Mucosa of stomach (tissue), 1 donor: Measurements from ENCODE around the gene NUMB.

Experiments
- H3K27me3 ChIP-seq: one replicate; pipeline ENCODE4 v1.7.0; 2013; ENCODE audit warnings: mild to moderate bottlenecking, low read length; ENCODE audit not compliant: control insufficient read depth, insufficient read depth
- H3K36me3 ChIP-seq: one replicate; pipeline ENCODE4 v1.7.0; 2013; ENCODE audit warnings: low read length; ENCODE audit not compliant: control insufficient read depth, insufficient read depth
- H3K4me1 ChIP-seq: one replicate; pipeline ENCODE4 v1.7.0; 2013; ENCODE audit warnings: mild to moderate bottlenecking, low read length; ENCODE audit not compliant: control insufficient read depth, insufficient read depth
- H3K4me3 ChIP-seq: one replicate; pipeline ENCODE4 v1.7.0; 2013; ENCODE audit warnings: low read length
- H3K9ac ChIP-seq: one replicate; pipeline ENCODE4 v1.7.0; 2013; ENCODE audit warnings: mild to moderate bottlenecking, low read length, moderate library complexity
- H3K9me3 ChIP-seq: one replicate; pipeline ENCODE4 v1.7.0; 2013; ENCODE audit warnings: mild to moderate bottlenecking, low read length, moderate library complexity; ENCODE audit not compliant: control insufficient read depth
- donor health status: Pancreatic carcinoma.

NUMB gene

DNA sequence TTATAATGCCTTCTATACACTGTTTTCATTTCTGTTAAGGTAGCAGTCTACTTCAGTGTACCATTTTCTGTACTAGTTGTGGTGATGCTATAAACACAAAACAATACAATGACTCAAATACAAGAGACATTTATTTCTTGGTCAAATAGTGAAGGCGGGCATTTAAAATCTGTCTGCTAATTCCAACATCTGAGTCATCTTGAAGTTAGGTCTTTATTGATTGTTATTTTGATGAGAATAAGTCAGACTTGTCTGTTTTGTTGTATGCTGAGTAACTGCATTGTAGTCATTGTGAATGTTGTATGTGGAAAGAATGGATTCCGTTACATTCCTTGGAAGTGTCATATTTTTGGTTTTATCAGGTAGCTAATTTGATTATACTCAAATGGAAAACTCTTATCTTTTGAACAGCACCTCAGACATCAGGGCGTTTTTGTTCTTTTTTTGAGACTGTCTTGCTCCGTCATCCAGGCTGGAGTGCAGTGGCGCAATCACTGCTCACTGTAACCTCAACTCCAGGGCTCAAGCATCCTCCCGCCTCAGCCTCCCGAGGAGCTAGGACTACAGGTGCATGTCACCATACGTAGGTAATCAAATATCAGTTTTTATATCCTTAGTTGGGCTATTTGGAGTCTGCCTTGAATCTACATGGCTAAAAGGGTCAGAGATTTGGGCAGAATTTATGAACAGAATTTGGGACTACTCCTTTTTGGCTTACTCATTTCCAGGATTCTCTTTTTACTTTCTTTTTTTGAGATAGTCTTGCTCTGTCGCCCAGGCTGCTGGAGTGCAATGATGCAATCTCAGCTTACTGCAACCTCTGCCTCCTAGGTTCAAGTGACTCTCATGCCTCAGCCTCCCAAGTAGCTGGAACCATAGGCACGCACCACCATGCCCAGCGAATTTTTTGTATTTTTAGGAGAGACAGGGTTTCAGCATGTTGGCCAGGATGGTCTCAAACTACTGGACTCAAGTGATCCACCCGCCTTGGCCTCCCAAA, 164.3 kb downstream of the NUMB start:
- Histone ChIP-seq H3K9ac (no peak overlapping the region), H3K4me1 (peaks cover 10% of the 10 kb centered on the region), H3K4me3 (no peak overlapping the region), H3K36me3 (no peaks in the 10 kb centered on the region), H3K27me3 (no peaks in the 10 kb centered on the region), H3K9me3 (no peaks in the 10 kb centered on the region)

- no peak overlapping the region for H3K4me3 ChIP-seq
- H3K36me3 ChIP-seq = no peaks in the 10 kb centered on the region
- H3K9me3 ChIP-seq = no peaks in the 10 kb centered on the region
- no peaks in the 10 kb centered on the region for H3K4me1 ChIP-seq
- H3K9ac ChIP-seq = no peak overlapping the region
- H3K27me3 ChIP-seq = no peaks in the 10 kb centered on the region
These were observed 168.1 kb downstream of the NUMB start for GRCh38 chr14:73290279-73290678.

- no peaks in the 10 kb centered on the region for H3K27me3 ChIP-seq
- H3K4me1 ChIP-seq = no peaks in the 10 kb centered on the region
These were observed 168.6 kb downstream of the NUMB start for GRCh38 chr14:73289729-73290128.

DNA sequence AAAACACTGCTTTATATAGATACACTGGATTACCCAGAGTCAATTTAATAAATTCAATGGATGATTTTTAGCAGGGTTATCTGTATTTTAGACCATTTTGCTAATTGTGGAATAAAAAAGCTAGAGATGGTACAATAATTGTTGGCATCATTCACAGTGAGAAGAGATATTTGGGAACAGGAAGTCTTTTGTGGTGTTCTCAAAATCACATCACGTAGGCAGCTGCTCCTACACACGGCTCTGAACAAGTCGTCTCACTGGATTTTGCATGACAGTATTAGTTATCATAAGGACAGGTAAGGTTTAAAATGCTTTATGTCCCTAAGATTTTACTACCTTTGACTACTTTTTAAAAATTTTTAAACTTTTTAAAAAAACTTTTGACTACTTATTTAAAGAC, 169.0 kb downstream of the NUMB start:
- H3K9me3 ChIP-seq = no peaks in the 10 kb centered on the region
- H3K4me3 ChIP-seq = no peak overlapping the region
- H3K9ac ChIP-seq = no peak overlapping the region
- no peaks in the 10 kb centered on the region for H3K27me3 ChIP-seq
- no peaks in the 10 kb centered on the region for H3K36me3 ChIP-seq
- no peaks in the 10 kb centered on the region for H3K4me1 ChIP-seq

More at GRCh38 chr14:73289729-73290128, 168.6 kb downstream of the NUMB start:
- H3K36me3 ChIP-seq = no peaks in the 10 kb centered on the region
- no peak overlapping the region for H3K4me3 ChIP-seq
- no peaks in the 10 kb centered on the region for H3K9me3 ChIP-seq
- H3K9ac ChIP-seq = no peak overlapping the region

DNA sequence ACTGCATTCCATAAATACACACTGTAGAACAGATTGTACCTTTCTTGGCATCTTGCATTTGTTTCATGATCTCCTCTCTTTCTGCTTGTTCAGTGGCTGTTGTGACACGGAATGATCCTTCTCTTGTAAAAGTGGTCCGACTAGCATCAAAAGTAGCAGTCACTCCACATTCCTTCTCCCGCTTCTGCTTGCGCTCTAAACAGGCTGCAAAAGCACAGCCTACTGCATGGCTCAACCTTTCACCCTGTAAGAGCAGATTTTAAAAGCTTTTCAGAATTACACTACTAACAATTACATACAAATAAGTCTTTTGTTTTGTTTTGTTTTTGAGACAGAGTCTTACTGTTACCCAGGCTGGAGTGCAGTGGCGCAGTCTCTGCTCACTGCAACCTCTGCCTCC, 171.3 kb downstream of the NUMB start:
- Histone ChIP-seq H3K4me3 (no peak overlapping the region), H3K27me3 (no peaks in the 10 kb centered on the region), H3K4me1 (no peaks in the 10 kb centered on the region), H3K9me3 (no peaks in the 10 kb centered on the region), H3K9ac (no peak overlapping the region), H3K36me3 (peaks cover 11% of the 10 kb centered on the region)

GRCh38 chr14:73286598-73286997, 171.7 kb downstream of the NUMB start:
- no peaks in the 10 kb centered on the region for H3K9me3 ChIP-seq
- H3K4me3 ChIP-seq = no peak overlapping the region
- H3K9ac ChIP-seq = no peak overlapping the region
- H3K4me1 ChIP-seq = no peaks in the 10 kb centered on the region
- H3K27me3 ChIP-seq = no peaks in the 10 kb centered on the region
- peaks cover 12% of the 10 kb centered on the region for H3K36me3 ChIP-seq

DNA sequence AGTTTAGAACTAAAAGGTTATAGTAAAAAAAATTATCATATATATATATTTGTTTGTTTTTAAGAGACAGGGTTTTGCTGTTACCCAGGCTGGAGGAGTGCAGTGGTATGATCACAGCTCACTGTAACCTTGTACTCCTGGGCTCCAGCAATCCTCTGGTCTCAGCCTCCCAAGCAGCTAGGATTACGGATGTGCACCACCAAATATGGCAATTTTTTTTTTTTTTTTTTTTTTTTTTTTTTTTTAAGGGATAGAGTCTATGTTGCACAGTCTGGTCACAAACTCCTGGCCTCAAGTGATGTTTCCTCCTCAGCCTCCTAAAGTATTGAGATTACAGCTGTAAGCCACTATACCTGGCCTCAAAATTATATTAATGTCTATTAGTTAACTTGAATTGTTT, 172.4 kb downstream of the NUMB start:
- Histone ChIP-seq H3K9me3 (no peaks in the 10 kb centered on the region), H3K4me1 (no peaks in the 10 kb centered on the region), H3K4me3 (no peak overlapping the region), H3K36me3 (peaks cover 12% of the 10 kb centered on the region), H3K9ac (no peak overlapping the region), H3K27me3 (no peaks in the 10 kb centered on the region)

DNA sequence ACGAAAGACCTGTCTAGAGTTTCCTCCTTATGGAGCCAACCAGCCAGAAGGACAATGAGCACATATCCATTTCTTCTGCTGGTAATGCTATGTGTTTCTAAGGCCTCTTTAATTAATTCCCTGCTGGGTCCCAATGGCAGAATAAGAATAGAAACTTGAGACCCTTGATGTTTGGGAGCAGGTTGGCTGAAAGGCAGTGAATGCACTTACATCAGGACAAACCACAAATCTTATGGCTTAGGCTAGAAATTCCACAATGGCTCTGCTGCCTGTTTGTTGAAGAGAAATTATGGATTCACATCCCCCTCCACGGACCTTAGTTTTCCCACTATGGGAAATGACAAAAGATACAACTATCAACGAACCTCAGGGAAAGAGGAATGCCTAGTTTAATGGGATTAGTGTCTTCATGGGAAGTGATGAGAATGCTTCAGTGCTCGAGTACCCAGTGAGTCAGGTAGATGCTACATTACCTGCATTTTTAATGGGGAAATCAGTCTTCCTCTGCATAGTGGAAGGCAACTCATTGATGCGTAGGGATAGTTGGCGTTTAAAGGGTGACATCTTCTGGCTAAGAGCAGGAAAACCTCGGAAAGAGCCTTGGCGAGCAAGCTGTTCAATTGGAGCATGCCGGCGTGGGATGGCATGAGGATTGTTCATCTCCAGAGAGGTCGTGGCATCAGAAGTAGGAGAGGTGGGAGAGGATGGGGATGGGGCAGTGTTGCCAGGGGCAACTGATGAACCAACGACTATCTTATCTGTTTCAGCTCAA, 174.6 kb downstream of the NUMB start:
- no peak overlapping the region for H3K4me3 ChIP-seq
- H3K9me3 ChIP-seq = no peaks in the 10 kb centered on the region
- no peak overlapping the region for H3K9ac ChIP-seq
- H3K36me3 ChIP-seq = peaks cover 12% of the 10 kb centered on the region
- no peaks in the 10 kb centered on the region for H3K4me1 ChIP-seq
- H3K27me3 ChIP-seq = no peaks in the 10 kb centered on the region

DNA sequence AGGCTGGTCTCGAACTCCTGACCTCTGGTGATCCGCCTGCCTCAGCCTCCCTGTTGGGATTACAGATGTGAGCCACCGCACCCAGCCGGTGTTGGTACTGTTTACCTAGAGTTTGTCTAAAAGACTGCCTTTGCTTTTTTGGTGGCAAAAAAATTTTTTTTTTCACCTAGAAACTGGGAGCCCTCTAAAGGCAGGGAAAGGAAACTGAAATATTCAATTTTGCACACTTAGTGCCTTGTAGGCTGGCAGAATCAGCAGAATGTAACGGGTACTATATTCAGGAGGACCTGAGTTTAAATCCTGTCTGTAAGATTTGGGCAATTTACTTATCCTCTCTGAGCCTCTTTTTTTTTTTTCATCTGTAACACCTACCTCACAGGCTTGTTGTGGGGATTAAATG, 177.4 kb downstream of the NUMB start:
- Histone ChIP-seq H3K27me3 (no peaks in the 10 kb centered on the region), H3K9ac (no peak overlapping the region), H3K36me3 (peaks cover 12% of the 10 kb centered on the region), H3K4me3 (no peak overlapping the region), H3K9me3 (no peaks in the 10 kb centered on the region), H3K4me1 (no peaks in the 10 kb centered on the region)

GRCh38 chr14:73277376-73277775, 181.0 kb downstream of the NUMB start:
- Histone ChIP-seq H3K9ac (no peak overlapping the region), H3K4me3 (no peak overlapping the region), H3K27me3 (no peaks in the 10 kb centered on the region), H3K36me3 (peaks cover 9% of the 10 kb centered on the region), H3K9me3 (no peaks in the 10 kb centered on the region), H3K4me1 (no peaks in the 10 kb centered on the region)

DNA sequence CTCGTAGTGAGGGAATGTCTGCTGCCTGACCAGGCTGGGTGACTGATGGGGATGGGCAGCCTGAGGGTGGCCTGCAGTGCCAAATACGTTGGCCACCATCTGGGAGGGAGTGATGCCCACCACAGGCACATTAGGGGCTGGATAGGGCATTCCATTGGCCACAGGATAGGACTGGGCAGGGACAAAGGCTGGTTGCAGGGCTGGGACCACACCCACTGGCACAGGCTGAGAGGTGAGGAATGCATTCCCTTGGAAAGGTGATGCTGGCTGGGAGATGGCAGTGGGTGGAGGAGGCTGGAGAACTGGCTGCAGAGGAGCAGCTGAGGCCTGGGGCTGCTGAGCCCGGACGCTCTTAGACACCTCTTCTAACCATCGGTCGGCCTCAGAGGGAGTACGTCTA, 181.5 kb downstream of the NUMB start:
- Histone ChIP-seq H3K4me3 (no peak overlapping the region), H3K9ac (no peak overlapping the region), H3K4me1 (no peaks in the 10 kb centered on the region), H3K27me3 (no peaks in the 10 kb centered on the region), H3K9me3 (no peaks in the 10 kb centered on the region), H3K36me3 (peaks cover 5% of the 10 kb centered on the region)

DNA sequence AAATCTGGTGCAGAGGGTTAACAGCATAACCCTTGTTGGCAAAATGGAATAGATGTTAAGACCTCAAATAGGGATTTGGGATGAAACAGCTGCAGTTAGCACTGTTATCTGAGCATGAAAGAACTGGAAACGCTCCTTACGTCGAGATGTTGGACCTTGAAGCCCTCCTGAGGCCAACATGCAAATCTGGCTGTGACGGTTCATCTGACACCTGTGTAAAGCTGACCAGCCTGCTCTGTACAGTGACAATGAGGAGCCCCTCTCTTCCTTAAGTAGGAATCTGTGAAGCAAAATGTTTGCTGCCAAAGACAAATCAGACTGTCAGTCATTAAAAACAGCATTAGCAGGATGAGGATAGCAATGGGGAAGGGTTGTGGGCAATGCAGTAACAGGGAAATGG, 184.5 kb downstream of the NUMB start:
- H3K9me3 ChIP-seq = no peaks in the 10 kb centered on the region
- H3K4me3 ChIP-seq = no peak overlapping the region
- H3K27me3 ChIP-seq = no peaks in the 10 kb centered on the region
- no peak overlapping the region for H3K9ac ChIP-seq
- peaks cover 5% of the 10 kb centered on the region for H3K36me3 ChIP-seq
- peaks cover 12% of the 10 kb centered on the region for H3K4me1 ChIP-seq
